NCI-H2171 treated with DMSO at 0.1 percent for 48 hours (cell line): ENCODE data around the gene MAPK8.
A peak's percentile ranks its signal among the peaks of the same experiment; 100 is the strongest.
"Not testable (repeated sequence)": the region's sequence is repeated elsewhere in the genome, so short reads cannot be mapped to it uniquely, and the experiment has no call there.

Source experiments
- DNase-seq: peaks from one replicate; lab custom pipeline; 2025; lab: John Stamatoyannopoulos, UW

The MAPK8 gene

DNA sequence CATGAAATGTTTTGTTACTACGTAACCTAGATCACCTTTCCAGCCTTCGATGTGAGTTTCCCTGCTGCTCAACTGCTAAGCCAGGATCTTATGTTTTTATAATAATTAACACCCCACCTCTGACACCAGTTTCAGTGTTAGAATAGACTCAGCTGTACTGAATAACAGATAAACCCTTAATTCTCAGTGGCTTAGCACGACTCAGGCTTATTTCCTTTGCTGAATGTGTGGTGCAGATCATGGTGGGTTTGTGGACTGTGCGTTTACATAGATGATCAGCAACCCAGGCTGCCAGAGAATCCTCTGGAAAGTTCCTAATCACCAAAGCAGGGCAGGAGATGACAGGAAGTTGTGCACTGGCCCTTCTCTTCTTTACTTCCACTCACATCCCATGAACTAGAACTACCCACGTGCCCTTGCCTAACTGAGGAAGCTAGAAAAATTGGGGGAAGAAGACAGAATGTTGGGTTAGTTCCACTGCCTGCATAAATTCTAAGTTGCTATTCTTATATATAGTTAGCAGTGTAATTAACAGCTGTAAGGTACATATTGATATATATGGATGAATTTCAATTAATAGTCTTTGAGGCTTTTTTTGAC is 111.8 kb downstream of the MAPK8 start:
- DNase-seq: no peak

DNA sequence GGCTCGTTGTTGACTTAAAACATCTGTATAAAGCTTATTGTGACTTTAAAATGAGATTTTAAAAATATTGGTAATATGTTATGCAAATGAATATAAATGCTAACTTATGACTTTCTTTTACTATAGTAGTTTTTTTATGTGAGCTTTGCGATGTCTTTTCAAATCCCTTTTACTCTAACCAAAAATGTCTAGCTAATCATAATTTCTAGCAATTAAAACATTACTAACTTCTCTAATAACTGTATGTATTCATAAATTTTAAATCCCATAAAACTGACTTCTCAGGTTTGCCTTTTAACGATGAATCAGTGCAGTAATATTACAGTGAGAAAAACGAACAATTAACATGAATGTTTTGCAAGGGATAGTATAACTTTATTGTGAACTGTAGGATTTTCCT is 113.2 kb downstream of the MAPK8 start:
- no peak for DNase-seq

- DNase-seq: not testable (repeated sequence)
Observed at GRCh38 chr10:48421862-48422261, 115.4 kb downstream of the MAPK8 start.

DNA sequence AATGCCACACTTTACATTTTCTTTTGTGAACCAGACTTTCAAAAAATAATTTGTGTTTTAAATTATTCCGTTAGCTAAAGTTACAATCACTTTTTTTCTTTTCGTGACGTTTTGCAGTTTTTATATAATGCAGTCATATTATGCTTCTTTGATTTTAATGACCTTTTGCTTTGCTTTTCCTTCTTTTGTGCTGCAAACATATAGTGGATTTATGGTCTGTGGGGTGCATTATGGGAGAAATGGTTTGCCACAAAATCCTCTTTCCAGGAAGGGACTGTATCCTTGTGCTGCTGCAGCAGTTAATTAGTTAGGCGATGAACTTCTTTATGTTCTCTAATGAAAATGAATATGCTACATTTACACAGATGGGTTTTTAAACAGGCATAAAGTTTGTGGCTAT is 117.4 kb downstream of the MAPK8 start:
- no peak for DNase-seq

GRCh38 chr10:48428896-48429295 is 122.4 kb downstream of the MAPK8 start:
- no peak for DNase-seq

GRCh38 chr10:48429309-48429708 is 122.8 kb downstream of the MAPK8 start:
- peak; percentile 1 for DNase-seq

DNA sequence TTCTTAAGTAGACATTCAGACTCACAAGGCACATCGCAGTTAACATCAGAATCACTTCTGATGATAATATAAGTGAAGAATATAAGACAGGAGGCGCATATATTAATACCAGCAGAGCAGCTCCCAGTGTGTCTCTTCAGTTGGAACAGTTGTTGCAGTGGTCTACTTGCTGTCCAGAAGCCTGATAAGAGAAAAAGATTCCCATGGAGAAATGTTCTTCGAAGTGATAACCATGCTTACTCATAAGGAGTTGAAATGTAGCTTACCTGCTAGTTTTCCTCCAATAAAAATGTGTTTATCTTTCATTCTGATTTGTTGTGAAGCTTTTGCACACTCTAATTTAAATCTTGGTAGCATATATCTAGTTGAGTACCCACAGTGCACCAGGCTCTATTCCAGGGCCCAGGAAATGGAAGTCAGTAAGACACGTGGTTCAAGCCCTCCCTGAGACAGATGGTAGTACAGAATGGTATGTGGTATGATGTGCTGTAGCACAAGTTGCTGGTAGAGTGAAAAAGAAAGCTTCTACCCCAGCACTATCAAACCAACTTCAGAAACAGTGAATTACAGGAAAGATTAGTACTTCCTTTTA is 124.0 kb downstream of the MAPK8 start:
- DNase-seq: no peak

DNA sequence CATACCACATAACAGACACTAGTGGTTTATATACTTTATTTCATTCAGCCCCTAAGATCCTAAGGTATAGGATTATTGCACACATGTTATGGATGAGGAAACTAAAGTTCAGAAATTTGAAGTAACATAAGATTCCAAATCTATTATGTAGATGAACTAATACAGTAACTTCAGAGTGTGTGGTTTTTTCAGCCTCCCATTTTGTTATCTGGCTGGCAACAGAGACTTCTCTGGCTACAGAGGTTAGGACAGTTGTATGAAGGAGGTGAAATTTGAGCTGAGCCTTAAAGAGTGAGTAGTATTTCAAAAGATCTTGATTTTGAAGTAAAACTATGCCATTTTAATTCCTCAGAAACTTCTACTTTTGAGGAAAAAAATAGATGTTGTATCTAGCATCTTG is 125.4 kb downstream of the MAPK8 start:
- DNase-seq: no peak

DNA sequence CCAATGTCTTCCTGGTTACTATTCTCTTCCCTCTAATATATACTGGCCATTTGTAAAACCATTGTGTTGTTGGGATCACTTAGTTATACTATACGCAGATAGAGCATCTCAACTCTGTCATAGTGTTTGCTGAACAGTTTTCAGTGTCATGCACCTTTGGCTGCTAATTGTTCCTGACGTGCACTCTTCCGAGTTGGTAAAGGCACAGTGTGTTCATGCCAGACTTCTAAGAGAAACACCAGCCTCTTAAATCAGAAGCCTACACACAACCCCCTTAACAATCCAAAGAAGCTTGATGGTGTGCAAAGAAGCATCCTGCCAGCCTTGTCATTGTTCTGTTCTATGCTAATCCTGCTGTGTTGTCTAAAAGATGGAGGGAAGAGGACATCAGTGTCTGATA is 131.1 kb downstream of the MAPK8 start:
- DNase-seq: no peak

DNA sequence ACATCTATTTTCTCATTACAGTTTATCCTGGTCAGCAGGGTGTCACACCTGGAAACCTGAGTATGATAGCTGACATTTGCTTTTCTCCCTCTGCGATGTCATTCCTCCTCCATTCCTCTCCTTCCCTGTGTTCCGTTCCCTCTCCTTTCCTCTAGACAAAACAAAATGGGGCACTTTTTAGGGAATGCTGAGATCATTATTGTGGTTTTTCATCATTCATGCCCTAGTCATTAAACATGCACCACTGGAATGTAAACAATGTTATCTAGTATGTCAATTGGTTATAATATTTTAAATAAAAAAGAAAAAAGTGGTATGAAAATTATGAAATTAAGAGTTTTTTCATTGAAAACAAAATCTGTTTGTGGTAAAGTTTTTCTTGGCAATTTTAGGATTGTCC is 132.6 kb downstream of the MAPK8 start:
- no peak for DNase-seq

GRCh38 chr10:48439581-48440041 is 133.1 kb downstream of the MAPK8 start:
- DNase-seq: no peak

GRCh38 chr10:48440771-48441170 is 134.3 kb downstream of the MAPK8 start:
- DNase-seq: no peak

DNA sequence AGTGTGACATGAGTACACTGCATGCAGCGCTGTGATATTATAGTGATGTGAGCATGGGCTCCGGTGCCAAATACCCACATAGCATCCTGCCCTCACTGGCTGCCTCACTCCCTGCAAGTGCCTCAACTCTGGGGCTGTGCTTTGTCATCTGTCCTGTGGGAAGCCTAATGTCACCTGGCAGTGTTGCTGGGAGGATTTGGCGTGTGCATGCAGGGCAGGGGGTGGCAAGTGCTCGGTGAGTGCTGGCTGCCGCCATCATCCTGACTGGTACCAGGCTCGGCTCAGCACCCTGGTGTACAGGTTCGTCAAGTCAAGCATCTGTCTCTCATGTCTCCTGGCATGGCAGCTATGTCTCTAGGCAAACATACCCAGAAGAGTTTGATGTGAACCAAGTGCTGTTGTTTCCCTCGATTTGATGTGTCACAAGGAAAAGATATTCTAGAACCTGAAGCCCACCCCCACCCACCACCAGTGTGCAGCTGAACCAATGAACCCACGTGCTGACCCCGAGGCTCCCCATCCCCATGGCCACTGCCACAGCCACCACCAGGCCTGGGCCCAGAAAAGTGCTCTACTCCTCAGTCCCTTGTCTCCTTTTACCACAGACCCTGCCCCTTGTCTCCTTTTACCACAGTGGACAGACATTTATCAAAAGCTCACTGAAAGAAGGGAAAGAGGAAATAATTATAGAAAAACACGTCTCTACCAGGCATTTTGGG is 135.8 kb downstream of the MAPK8 start:
- DNase-seq: no peak

DNA sequence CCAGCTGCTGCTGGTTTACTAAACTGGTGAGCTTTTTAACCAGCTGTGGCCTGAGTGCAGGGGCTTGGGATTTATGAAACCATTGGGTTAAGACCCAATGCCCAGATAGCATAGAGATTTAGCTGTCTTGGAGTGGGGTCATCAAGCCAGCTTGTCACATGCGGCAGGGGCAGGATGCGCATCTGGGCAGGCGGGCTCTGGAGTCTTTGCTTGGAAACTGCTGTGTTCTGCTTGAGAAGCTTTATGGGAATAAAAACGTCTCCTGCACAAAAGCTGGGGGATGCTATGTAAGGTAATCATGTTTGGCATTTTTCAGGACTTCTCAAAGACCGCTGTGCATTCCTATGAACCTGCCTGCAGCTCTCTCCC is 136.3 kb downstream of the MAPK8 start:
- no peak for DNase-seq

DNA sequence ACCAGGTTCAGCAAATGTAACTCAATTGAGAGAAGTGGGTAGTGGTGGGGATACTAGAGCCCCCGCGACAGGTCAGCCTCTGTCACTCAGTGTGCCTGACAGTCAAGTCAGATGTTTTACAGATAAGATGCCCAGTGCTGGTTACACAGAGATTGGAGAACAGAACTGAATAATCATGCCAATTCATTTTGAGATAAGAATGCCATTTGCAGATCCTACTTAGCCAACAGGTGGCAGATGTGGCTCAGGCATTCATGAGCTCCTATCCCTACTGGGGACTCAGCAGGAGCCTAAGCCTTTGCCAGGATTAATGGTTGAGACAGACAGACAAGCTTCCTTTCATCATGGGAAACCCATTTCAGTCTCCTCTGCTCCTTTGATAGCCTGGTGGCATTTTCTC is 137.8 kb downstream of the MAPK8 start:
- DNase-seq: peak; percentile 37

GRCh38 chr10:48444861-48445841 is 138.7 kb downstream of the MAPK8 start:
- DNase-seq: peak; percentile 80

DNA sequence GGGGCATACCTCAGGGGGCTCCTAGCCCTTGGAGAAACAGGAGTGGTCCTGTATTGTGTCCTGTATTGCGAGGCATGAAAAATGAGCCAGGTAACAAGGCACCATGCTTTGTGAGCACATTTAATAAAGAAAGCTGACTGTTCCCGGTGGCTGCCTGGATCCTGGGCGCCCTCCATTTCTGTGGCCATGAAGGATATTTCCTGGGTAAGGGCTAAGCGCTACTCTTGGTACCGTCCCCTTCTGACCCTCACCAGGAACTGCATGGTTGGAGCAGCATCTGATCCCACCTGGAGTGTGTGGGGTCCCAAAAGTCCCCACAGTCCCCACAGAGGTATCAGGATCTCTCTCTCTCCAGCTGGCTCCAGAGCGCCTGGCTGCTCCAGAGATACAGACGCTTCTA is 139.5 kb downstream of the MAPK8 start:
- DNase-seq: peak; percentile 77

DNA sequence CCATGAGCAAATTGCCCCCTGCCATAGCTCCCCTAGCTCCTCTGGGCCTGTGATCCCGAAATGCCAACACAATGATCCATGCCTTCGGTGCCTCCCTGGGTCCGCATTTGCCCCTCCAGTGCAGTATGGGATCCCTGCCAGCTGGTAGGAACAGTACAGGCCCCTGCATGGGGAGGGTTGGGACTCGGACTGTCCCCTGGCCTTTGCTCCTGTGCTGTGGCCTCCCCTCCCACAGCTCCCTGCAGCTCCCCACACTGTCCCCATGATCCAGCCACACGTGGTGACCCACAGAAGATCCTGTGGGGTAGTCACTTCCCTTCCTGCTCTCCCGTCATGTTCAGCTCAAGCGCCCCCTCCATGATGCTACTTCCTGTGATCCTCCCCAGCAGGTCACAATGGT is 140.3 kb downstream of the MAPK8 start:
- DNase-seq: no peak

DNA sequence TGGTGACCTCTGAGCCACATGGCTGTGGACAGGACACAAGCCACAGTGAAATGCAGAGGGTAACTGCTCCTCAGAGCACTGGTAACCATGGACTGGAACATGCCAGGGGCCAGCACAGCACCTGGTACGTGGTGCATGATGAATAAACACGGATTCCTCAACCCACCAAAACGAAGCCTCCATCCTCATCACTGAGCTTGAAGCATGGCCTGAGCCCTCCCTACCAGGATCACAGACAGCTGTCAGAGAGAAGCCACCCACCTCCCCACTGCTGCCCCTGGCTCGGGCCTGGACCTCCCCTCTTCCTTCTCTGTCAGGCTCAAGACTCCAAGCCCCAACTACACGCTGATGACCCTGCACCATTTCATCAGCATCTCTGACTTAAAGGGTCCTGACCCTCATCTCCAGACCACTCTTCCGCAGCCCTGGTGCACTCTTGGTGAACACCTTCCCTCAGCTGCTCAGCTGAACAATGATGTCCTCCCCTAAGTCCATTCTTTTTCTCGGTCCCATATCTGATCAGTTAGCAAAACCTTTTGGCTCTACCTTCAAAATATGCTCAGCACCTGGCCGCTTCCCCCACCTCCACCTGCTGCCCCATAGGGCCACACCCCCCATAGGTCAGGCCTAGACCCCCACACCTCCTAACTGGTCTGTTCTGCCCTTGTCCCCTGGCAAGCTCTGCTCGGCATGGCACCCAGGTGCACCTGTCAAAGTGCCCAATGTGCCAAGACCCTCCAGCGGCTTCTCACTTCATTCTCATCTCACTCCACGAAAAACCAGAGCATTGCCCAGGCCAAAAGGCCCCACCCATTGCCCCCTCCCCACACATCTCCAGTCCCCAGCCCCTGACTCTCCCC is 141.1 kb downstream of the MAPK8 start:
- no peak for DNase-seq

DNA sequence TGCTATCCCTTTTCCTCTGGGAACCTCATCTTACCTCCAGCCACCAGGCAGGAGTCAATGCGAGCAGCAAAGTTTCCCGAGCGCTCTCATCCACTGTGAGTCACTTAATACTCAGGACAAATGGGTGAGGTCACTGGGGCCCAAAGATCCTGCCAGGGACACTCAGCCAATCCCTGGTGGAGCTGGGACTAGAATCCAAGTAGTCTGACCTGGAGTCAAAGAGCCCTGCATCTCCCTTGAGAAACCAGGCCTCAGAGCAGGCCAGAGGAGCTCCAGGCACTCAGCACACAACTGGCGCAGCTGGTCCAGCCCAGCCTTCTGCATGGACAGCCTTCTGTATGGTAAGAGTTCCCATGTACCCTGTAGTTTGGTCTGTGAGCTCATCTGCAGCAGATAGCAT is 142.3 kb downstream of the MAPK8 start:
- no peak for DNase-seq

GRCh38 chr10:48449501-48450232 is 143.2 kb downstream of the MAPK8 start:
- no peak for DNase-seq
